AG04450 (cell line): ENCODE data around the gene TMEM209. TPM values are rescaled to one million over a fixed set of nuclear protein-coding genes. Genes with fewer than 3 reads are reported as not detected.
"Not testable (repeated sequence)": the region's sequence is repeated elsewhere in the genome, so short reads cannot be mapped to it uniquely, and the experiment has no call there.

ENCODE experiments used
- CTCF ChIA-PET: fragments of 300-600, 350-600 bp; formaldehyde crosslinking; extraction: SDS; loops from one replicate; lab custom pipeline; 2022; ENCODE audit warnings: antibody characterized with exemption, inconsistent platforms; lab: Charles Lee
- POLR2A ChIA-PET: fragments of 350-600 bp; formaldehyde crosslinking; extraction: SDS; loops from one replicate; lab custom pipeline; 2021; ENCODE audit warnings: antibody characterized with exemption, inconsistent platforms; lab: Yijun Ruan, JAX
- DNase-seq: peaks from one replicate; pipeline ENCODE4 v3.0.0-alpha.2; 2011; ENCODE audit warnings: low read depth, low spot score
- H3K27ac ChIP-seq: one replicate; pipeline ENCODE4 v1.5.1; 2012; ENCODE audit warnings: low read depth, low read length, control low read depth
- H3K27me3 ChIP-seq: one replicate; pipeline ENCODE4 v1.6.0; 2012; ENCODE audit warnings: low read length; ENCODE audit not compliant: control insufficient read depth, insufficient read depth
- H3K4me3 ChIP-seq: 2 replicates; pipeline ENCODE4 v1.5.1; 2011; ENCODE audit warnings: mild to moderate bottlenecking, low read depth, low read length, control low read depth
- H3K9me3 ChIP-seq: 2 replicates; pipeline ENCODE4 v1.5.1; 2012; ENCODE audit warnings: low read length; ENCODE audit not compliant: control insufficient read depth, insufficient read depth
- CTCF ChIP-seq: IDR thresholded peaks from 2 replicates; pipeline ENCODE4 v1.5.1; 2011; ENCODE audit warnings: low read depth, low read length, control low read depth, inconsistent platforms
- polyA plus RNA-seq: library from polyadenylated mRNA; depleted of rRNA; stranded (reverse); fragments of >200 nt; gene quantifications from 2 replicates; pipeline ENCODE4 v1.2.3, GENCODE V29; 2011

Gene TMEM209
- polyA plus RNA-seq, 1 experiment, result 15.2 TPM

- no peak overlapping the region for H3K4me3 ChIP-seq
- TF ChIP-seq CTCF, result no peak
- no peak overlapping the region for H3K27ac ChIP-seq
- ChIA-PET CTCF (no interaction called here), POLR2A (no interaction called here)
- no peaks in the 10 kb centered on the region for H3K27me3 ChIP-seq
- DNase-seq, result no peak
- H3K9me3 ChIP-seq, result no peaks in the 10 kb centered on the region; the same call in 1 of the 2 replicates
Observed at GRCh38 chr7:130231792-130232191, 26.6 kb upstream of the TMEM209 start.

- H3K27ac ChIP-seq, H3K4me3 ChIP-seq, DNase-seq, CTCF ChIA-PET, H3K27me3 ChIP-seq, POLR2A ChIA-PET, H3K9me3 ChIP-seq: not testable (repeated sequence)
Observed at GRCh38 chr7:130229981-130230380, 24.8 kb upstream of the TMEM209 start.

GRCh38 chr7:130228840-130229502 is 23.8 kb upstream of the TMEM209 start:
- ChIA-PET POLR2A (no interaction called here), CTCF (no interaction called here)
- H3K27me3 ChIP-seq, result no peaks in the 10 kb centered on the region
- no peak overlapping the region for H3K27ac ChIP-seq
- H3K9me3 ChIP-seq, result no peaks in the 10 kb centered on the region; the same call in 1 of the 2 replicates
- no peak for TF ChIP-seq CTCF
- no peak for DNase-seq
- H3K4me3 ChIP-seq, result no peak overlapping the region

GRCh38 chr7:130227883-130228575 is 22.8 kb upstream of the TMEM209 start:
- H3K27me3 ChIP-seq, result no peaks in the 10 kb centered on the region
- CTCF ChIA-PET, result no interaction called here
- H3K9me3 ChIP-seq, result no peaks in the 10 kb centered on the region; the same call in 1 of the 2 replicates
- no peak overlapping the region for H3K27ac ChIP-seq
- POLR2A ChIA-PET, result no interaction called here
- no peak for DNase-seq
- no peak overlapping the region for H3K4me3 ChIP-seq
- TF ChIP-seq CTCF, result no peak

GRCh38 chr7:130226333-130226732 is 21.1 kb upstream of the TMEM209 start:
- ChIA-PET POLR2A (no interaction called here), CTCF (no interaction called here)

GRCh38 chr7:130224923-130225322 is 19.7 kb upstream of the TMEM209 start:
- not testable (repeated sequence) for DNase-seq, H3K4me3 ChIP-seq
- POLR2A ChIA-PET, result interaction anchor here (0.7 kb wide), 1 partner anchor 48 kb away, joined by 4 read pairs; no protein-coding TSS in a partner anchor

More at GRCh38 chr7:130226333-130226732, 21.1 kb upstream of the TMEM209 start:
- Histone ChIP-seq H3K27ac (no peak overlapping the region), H3K27me3 (no peaks in the 10 kb centered on the region), H3K4me3 (no peak overlapping the region), H3K9me3 (no peaks in the 10 kb centered on the region; the same call in 1 of the 2 replicates)
- no peak for DNase-seq
- no peak for TF ChIP-seq CTCF

More at GRCh38 chr7:130224923-130225322, 19.7 kb upstream of the TMEM209 start:
- H3K9me3 ChIP-seq, H3K27me3 ChIP-seq, H3K27ac ChIP-seq, CTCF ChIA-PET: not testable (repeated sequence)
